ENCODE results near the gene EPG5. TPM values are rescaled to one million over a fixed set of nuclear protein-coding genes. Genes with fewer than 3 reads are reported as not detected.
"Not testable (repeated sequence)": the region's sequence is repeated elsewhere in the genome, so short reads cannot be mapped to it uniquely, and the experiment has no call there.

The EPG5 gene
- total RNA-seq, 1 donor from 2014 or later, result 18.2 TPM

- peaks cover 30% of the 10 kb centered on the region for H3K4me1 ChIP-seq
- no peak within 1 kb of the TSS for H3K27ac ChIP-seq (replicated peaks)
- no peak for DNase-seq
- intact Hi-C loops (cut with micrococcal nuclease), result no loop called here
- TF ChIP-seq CTCF (IDR thresholded peaks at IDR 0.05; ENCODE audit: borderline replicate concordance), result no peak
- no peaks in the 10 kb centered on the region for H3K36me3 ChIP-seq
- peaks cover 5% of the 10 kb centered on the region for H3K27me3 ChIP-seq (ENCODE audit: low read depth)
- H3K4me3 ChIP-seq, result no peak within 1 kb of the TSS
- H3K9me3 ChIP-seq (replicated peaks), result peaks cover 6% of the 10 kb centered on the region
These were observed 141.7 kb downstream of the EPG5 start, which contains the start of gene SIGLEC15 for GRCh38 chr18:45825258-45826044. Gene SIGLEC15 (plus strand): TSS chr18:45825675. CDS start chr18:45825729, 54 bp downstream.

GRCh38 chr18:45821711-45822110 lies 145.4 kb downstream of the EPG5 start:
- H3K4me1 ChIP-seq, result peaks cover 8% of the 10 kb centered on the region
- DNase-seq, result no peak
- intact Hi-C loops (cut with micrococcal nuclease), result no loop called here
- peaks cover 15% of the 10 kb centered on the region for H3K9me3 ChIP-seq (replicated peaks)
- H3K4me3 ChIP-seq, result no peak overlapping the region
- H3K27me3 ChIP-seq (ENCODE audit: low read depth), result no peaks in the 10 kb centered on the region
- H3K36me3 ChIP-seq, result no peaks in the 10 kb centered on the region
- no peak overlapping the region for H3K27ac ChIP-seq (replicated peaks)
- no peak for TF ChIP-seq CTCF (IDR thresholded peaks at IDR 0.05; ENCODE audit: borderline replicate concordance)

GRCh38 chr18:45821026-45821425 lies 146.1 kb downstream of the EPG5 start:
- DNase-seq, result no peak
- no peak for TF ChIP-seq CTCF (IDR thresholded peaks at IDR 0.05; ENCODE audit: borderline replicate concordance)
- H3K27ac ChIP-seq (replicated peaks), result no peak overlapping the region
- intact Hi-C loops (cut with micrococcal nuclease), result no loop called here
- H3K4me1 ChIP-seq, result peaks cover 8% of the 10 kb centered on the region
- no peak overlapping the region for H3K4me3 ChIP-seq
- H3K9me3 ChIP-seq (replicated peaks), result peaks cover 22% of the 10 kb centered on the region
- no peaks in the 10 kb centered on the region for H3K27me3 ChIP-seq (ENCODE audit: low read depth)
- no peaks in the 10 kb centered on the region for H3K36me3 ChIP-seq

- intact Hi-C loops (cut with micrococcal nuclease), result no loop called here
- DNase-seq, result no peak
- H3K4me1 ChIP-seq, result peaks cover under 1% of the 10 kb centered on the region
These were observed 146.9 kb downstream of the EPG5 start for GRCh38 chr18:45820106-45820745.

GRCh38 chr18:45818765-45819164 lies 148.4 kb downstream of the EPG5 start:
- H3K36me3 ChIP-seq; H3K4me1 ChIP-seq; DNase-seq; H3K27ac ChIP-seq (replicated peaks); H3K27me3 ChIP-seq (ENCODE audit: low read depth); H3K4me3 ChIP-seq; intact Hi-C loops (cut with micrococcal nuclease): not testable (repeated sequence)
- peaks cover 33% of the 10 kb centered on the region for H3K9me3 ChIP-seq (replicated peaks)

More at GRCh38 chr18:45820106-45820745, 146.9 kb downstream of the EPG5 start:
- TF ChIP-seq CTCF (IDR thresholded peaks at IDR 0.05; ENCODE audit: borderline replicate concordance), result no peak
- Histone ChIP-seq H3K36me3 (no peaks in the 10 kb centered on the region), H3K27ac (replicated peaks) (no peak overlapping the region), H3K4me3 (no peak overlapping the region), H3K9me3 (replicated peaks) (peaks cover 30% of the 10 kb centered on the region), H3K27me3 (ENCODE audit: low read depth) (no peaks in the 10 kb centered on the region)

- Histone ChIP-seq H3K27me3 (ENCODE audit: low read depth) (no peaks in the 10 kb centered on the region), H3K4me3 (no peak overlapping the region), H3K27ac (replicated peaks) (no peak overlapping the region), H3K4me1 (no peaks in the 10 kb centered on the region), H3K9me3 (replicated peaks) (peaks cover 33% of the 10 kb centered on the region), H3K36me3 (no peaks in the 10 kb centered on the region)
- no peak for TF ChIP-seq CTCF (IDR thresholded peaks at IDR 0.05; ENCODE audit: borderline replicate concordance)
- no peak for DNase-seq
- intact Hi-C loops (cut with micrococcal nuclease), result no loop called here
These were observed 149.6 kb downstream of the EPG5 start for GRCh38 chr18:45817543-45817942.

- DNase-seq; intact Hi-C loops (cut with micrococcal nuclease); H3K36me3 ChIP-seq; H3K4me3 ChIP-seq; H3K27ac ChIP-seq (replicated peaks); H3K27me3 ChIP-seq (ENCODE audit: low read depth); H3K4me1 ChIP-seq: not testable (repeated sequence)
- H3K9me3 ChIP-seq (replicated peaks), result peaks cover 27% of the 10 kb centered on the region
These were observed 152.4 kb downstream of the EPG5 start for GRCh38 chr18:45814733-45815132.

All from left ventricle myocardium inferior (tissue), 1 donor.